Measurements from ENCODE around the gene ZNF280B. TPM values are rescaled to one million over a fixed set of nuclear protein-coding genes. Genes with fewer than 3 reads are reported as not detected.
A peak's percentile ranks its signal among the peaks of the same experiment; 100 is the strongest.

The ZNF280B gene
- total RNA-seq, 1 experiment from 2014 or later, result 8.2 TPM

DNA sequence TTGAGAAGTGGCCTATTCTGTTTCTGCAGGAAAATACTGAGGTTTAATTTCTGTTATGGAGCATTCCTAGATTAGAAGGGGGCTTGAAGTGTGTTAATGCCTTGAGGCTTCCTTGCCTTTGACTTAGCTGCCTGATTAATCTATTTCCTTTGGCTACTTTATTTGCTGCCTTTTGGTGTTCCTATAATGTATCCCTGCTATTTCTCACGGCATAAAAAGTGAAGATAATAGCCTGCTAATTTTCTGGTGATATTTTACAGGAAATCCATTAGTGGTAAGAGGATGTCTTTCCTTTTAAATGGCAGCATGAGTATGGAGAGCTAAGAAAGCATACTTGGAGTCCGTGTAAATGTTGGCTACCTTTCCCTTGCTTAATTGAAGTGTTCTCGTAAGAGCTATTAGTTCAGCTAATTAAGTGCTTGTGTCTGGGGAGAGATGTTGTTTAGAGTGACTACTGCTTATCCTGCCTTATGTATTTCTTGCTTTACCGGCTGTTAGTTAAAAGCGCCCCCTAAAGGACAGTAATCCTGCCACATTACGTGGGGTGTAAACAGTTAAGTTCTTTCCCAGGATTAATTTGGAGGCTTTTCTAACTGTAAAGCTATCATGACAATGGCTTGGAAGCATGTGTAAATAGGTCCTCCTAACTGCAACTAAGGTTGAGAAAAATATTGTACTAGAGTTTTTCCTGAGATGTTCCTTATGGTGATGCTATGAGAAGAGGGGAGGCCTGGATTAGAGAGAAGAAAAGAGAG is 45.6 kb downstream of the ZNF280B start:
- Histone ChIP-seq H3K56ac (ENCODE audit: insufficient read length, low read depth, low read length) (no peak overlapping the region), H2BK12ac (ENCODE audit: insufficient read length, low read depth, low read length) (no peak overlapping the region), H3K27me3 (ENCODE audit: insufficient read depth, low read length) (peaks cover 8% of the 10 kb centered on the region), H3T11ph (ENCODE audit: low read length) (no peak overlapping the region), H3K4me1 (ENCODE audit: insufficient read depth, low read length) (no peaks in the 10 kb centered on the region), H4K91ac (ENCODE audit: insufficient read length, low read depth, low read length) (no peak overlapping the region), H4K8ac (replicated peaks; ENCODE audit: insufficient read length, low read depth, low read length) (no peak overlapping the region), H3K14ac (ENCODE audit: insufficient read depth, low read length) (no peak overlapping the region), H3K79me2 (ENCODE audit: insufficient read depth, low read length) (no peaks in the 10 kb centered on the region), H3K9me3 (ENCODE audit: control insufficient read depth, low read depth, low read length) (peaks cover 15% of the 10 kb centered on the region), H4K5ac (ENCODE audit: insufficient read length, low read depth, low read length) (no peak overlapping the region), H3K27ac (ENCODE audit: insufficient read length, low read depth, low read length) (no peak overlapping the region), H3K18ac (ENCODE audit: insufficient read length, low read depth, low read length) (no peak overlapping the region), H2BK15ac (ENCODE audit: low read depth, low read length) (no peak overlapping the region), H3K4ac (ENCODE audit: low read depth, low read length) (no peak overlapping the region), H2BK20ac (ENCODE audit: low read depth, low read length, poor library complexity, severe bottlenecking) (no peak overlapping the region), H3K79me1 (ENCODE audit: insufficient read depth, low read depth, low read length, poor library complexity, severe bottlenecking) (no peaks in the 10 kb centered on the region), H3K4me2 (ENCODE audit: insufficient read depth, insufficient read length, low read length) (no peak overlapping the region), H2AK5ac (ENCODE audit: insufficient read length, low read length) (no peak overlapping the region), H3K23me2 (ENCODE audit: insufficient read length, low read depth, low read length, poor library complexity, severe bottlenecking) (no peaks in the 10 kb centered on the region), H2BK5ac (ENCODE audit: insufficient read length, low read length) (no peak overlapping the region), H2BK120ac (ENCODE audit: low read depth, low read length, poor library complexity, severe bottlenecking) (no peak overlapping the region), H2AFZ (ENCODE audit: low read length) (no peak overlapping the region), H4K20me1 (ENCODE audit: control insufficient read depth, insufficient read depth, insufficient read length) (no peaks in the 10 kb centered on the region), H3K23ac (ENCODE audit: insufficient read length, low read depth, low read length) (no peak overlapping the region), H3K9ac (ENCODE audit: extremely low read depth, insufficient read length, low read length) (no peak overlapping the region)
- peaks cover 8 to 11% (median 10%) of the 10 kb centered on the region in 3 experiments; a peak in 6 of 7 replicates for H3K36me3 Mint-ChIP-seq (ENCODE audit: insufficient read depth in 1 of 3, low read depth in 3 of 3)
- no peak for DNase-seq
- H3K4me1 Mint-ChIP-seq, result peaks cover 0 to 2% of the 10 kb centered on the region in 2 experiments; a peak in 2 of 4 replicates
- WGBS (ENCODE audit: extremely low coverage, insufficient read length, low lambda C conversion rate), result no CpG with 5 or more reads among the region's 6 CpGs
- TF ChIP-seq, protein P1, sequence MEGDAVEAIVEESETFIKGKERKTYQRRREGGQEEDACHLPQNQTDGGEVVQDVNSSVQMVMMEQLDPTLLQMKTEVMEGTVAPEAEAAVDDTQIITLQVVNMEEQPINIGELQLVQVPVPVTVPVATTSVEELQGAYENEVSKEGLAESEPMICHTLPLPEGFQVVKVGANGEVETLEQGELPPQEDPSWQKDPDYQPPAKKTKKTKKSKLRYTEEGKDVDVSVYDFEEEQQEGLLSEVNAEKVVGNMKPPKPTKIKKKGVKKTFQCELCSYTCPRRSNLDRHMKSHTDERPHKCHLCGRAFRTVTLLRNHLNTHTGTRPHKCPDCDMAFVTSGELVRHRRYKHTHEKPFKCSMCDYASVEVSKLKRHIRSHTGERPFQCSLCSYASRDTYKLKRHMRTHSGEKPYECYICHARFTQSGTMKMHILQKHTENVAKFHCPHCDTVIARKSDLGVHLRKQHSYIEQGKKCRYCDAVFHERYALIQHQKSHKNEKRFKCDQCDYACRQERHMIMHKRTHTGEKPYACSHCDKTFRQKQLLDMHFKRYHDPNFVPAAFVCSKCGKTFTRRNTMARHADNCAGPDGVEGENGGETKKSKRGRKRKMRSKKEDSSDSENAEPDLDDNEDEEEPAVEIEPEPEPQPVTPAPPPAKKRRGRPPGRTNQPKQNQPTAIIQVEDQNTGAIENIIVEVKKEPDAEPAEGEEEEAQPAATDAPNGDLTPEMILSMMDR (conservative IDR thresholded peaks at IDR 0.05), result peak; percentile 52
- peaks cover 32 to 36% of the 10 kb centered on the region in 2 experiments for H3K9me3 Mint-ChIP-seq
- H3K4me3 Mint-ChIP-seq, result no peak overlapping the region
- H3K27me3 Mint-ChIP-seq (ENCODE audit: low read depth), result peaks cover 100% of the 10 kb centered on the region
- H3K27ac Mint-ChIP-seq, result no peak overlapping the region
